GM12878 (cell line): ENCODE results near the gene SHPK. TPM values are rescaled to one million over a fixed set of nuclear protein-coding genes. Genes with fewer than 3 reads are reported as not detected.

Experiments
- ATAC-seq: fragments of 200-7000 bp; cut with Tn5 transposase; 3 replicates; pipeline ENCODE4 v1.9.1; 2020; ENCODE audit warnings: mild to moderate bottlenecking, moderate library complexity
- BruUV-seq: library from RNA; stranded (reverse); fragments of 400-500 nt; replicated peaks from 2 replicates; lab custom pipeline; 2021; lab: Mats Ljungman, UMichigan
- CTCF ChIA-PET: fragments of 300-600 bp; sonication (Branson Sonifier 250); formaldehyde crosslinking; extraction: SDS; loops from one replicate; lab custom pipeline; 2021; ENCODE audit warnings: inconsistent platforms; lab: Yijun Ruan, JAX
- POLR2A ChIA-PET: fragments of 350-600 bp; formaldehyde crosslinking; extraction: SDS; loops from one replicate; lab custom pipeline; 2021; ENCODE audit warnings: inconsistent platforms; lab: Charles Lee
- RAD21 ChIA-PET: fragments of 300-600 bp; sonication (Branson Sonifier 250); formaldehyde crosslinking; loops from one replicate; lab custom pipeline; 2023; ENCODE audit warnings: antibody characterized with exemption; ENCODE audit not compliant: unreplicated experiment; lab: Charles Lee
- SMC1A ChIA-PET: fragments of 300-600 bp; sonication (Branson Sonifier 250); formaldehyde crosslinking; loops from one replicate; lab custom pipeline; 2023; ENCODE audit not compliant: unreplicated experiment, uncharacterized antibody; lab: Charles Lee
- DNase-seq: peaks from one replicate; pipeline ENCODE4 v3.0.0-alpha.2; 2011; ENCODE audit warnings: low read depth, low spot score
- FAIRE-seq: peaks from 3 replicates; lab custom pipeline; 2011; peaks lifted over from hg19 to GRCh38; lab: Jason Lieb, UNC
- H2AFZ ChIP-seq: 2 replicates; pipeline ENCODE4 v1.6.0; 2011; ENCODE audit warnings: low read depth, low read length, control low read depth; ENCODE audit not compliant: control insufficient read depth
- H3K27ac ChIP-seq: 2 replicates; pipeline ENCODE4 v1.5.1; 2011; ENCODE audit warnings: control low read depth; ENCODE audit not compliant: control insufficient read depth, insufficient read depth
- H3K27me3 ChIP-seq, 2 experiments: replicated peaks in 1 of 2; 2 replicates each; pipeline versions ENCODE4 v1.6.0 to v1.6.1; 2011; ENCODE audit warnings: low read length in 1 of 2; ENCODE audit not compliant: control insufficient read depth in 2 of 2, insufficient read depth in 2 of 2
- H3K36me3 ChIP-seq, 2 experiments: 2 replicates each; pipeline ENCODE4 v1.5.1; 2011; ENCODE audit warnings: low read length in 1 of 2; ENCODE audit not compliant: control insufficient read depth in 2 of 2, insufficient read depth in 2 of 2
- H3K4me1 ChIP-seq: 2 replicates; pipeline ENCODE4 v1.6.1; 2011; ENCODE audit warnings: mild to moderate bottlenecking, low read length, moderate library complexity, mixed read lengths; ENCODE audit not compliant: control insufficient read depth, insufficient read depth
- H3K4me2 ChIP-seq: 2 replicates; pipeline ENCODE4 v1.6.0; 2011; ENCODE audit warnings: control low read depth; ENCODE audit not compliant: control insufficient read depth, insufficient read depth
- H3K4me3 ChIP-seq: fragments of 200-600 bp; sonication (generic); 2 replicates; pipeline ENCODE4 v1.5.1; 2016
- H3K79me2 ChIP-seq: 2 replicates; pipeline ENCODE4 v1.6.0; 2011; ENCODE audit warnings: low read length; ENCODE audit not compliant: control insufficient read depth, insufficient read depth
- H3K9ac ChIP-seq: 2 replicates; pipeline ENCODE4 v1.8.0; 2011; ENCODE audit warnings: low read length, control low read depth, mixed read lengths; ENCODE audit not compliant: control insufficient read depth, insufficient read depth
- H3K9me3 ChIP-seq: replicated peaks from 3 replicates; pipeline ENCODE4 v1.5.1; 2011; ENCODE audit warnings: mild to moderate bottlenecking, low read length; ENCODE audit not compliant: control insufficient read depth, insufficient read depth
- H4K20me1 ChIP-seq: 2 replicates; pipeline ENCODE4 v1.6.0; 2011; ENCODE audit not compliant: control insufficient read depth, insufficient read depth
- ATF7 ChIP-seq: fragments of 450-650 bp; IDR thresholded peaks from 2 replicates; pipeline ENCODE4 v1.6.1; 2016; ENCODE audit warnings: low read depth, mild to moderate bottlenecking
- CHD2 ChIP-seq: IDR thresholded peaks from 2 replicates; pipeline ENCODE4 v1.6.1; 2011; ENCODE audit warnings: low read depth, low read length, improper control_type of control experiment, borderline replicate concordance
- E4F1 ChIP-seq: fragments of 450-650 bp; IDR thresholded peaks from 2 replicates; pipeline ENCODE4 v1.6.1; 2018; ENCODE audit warnings: borderline replicate concordance, mild to moderate bottlenecking; ENCODE audit not compliant: partially characterized antibody
- EED ChIP-seq: sonication (generic); IDR thresholded peaks from 2 replicates; pipeline ENCODE4 v1.6.1; 2016; ENCODE audit warnings: antibody characterized with exemption, low read depth
- GATAD2B ChIP-seq: fragments of 450-650 bp; conservative IDR thresholded peaks from 2 replicates; pipeline ENCODE4 v1.6.1; 2017; ENCODE audit warnings: low read depth, mild to moderate bottlenecking, moderate library complexity
- HDGF ChIP-seq: fragments of 450-650 bp; IDR thresholded peaks from 2 replicates; pipeline ENCODE4 v1.6.1; 2016; ENCODE audit warnings: antibody characterized with exemption
- KLF5 ChIP-seq: fragments of 450-650 bp; IDR thresholded peaks from 2 replicates; pipeline ENCODE4 v1.6.1; 2014; ENCODE audit warnings: mild to moderate bottlenecking; ENCODE audit not compliant: partially characterized antibody
- MAX ChIP-seq: IDR thresholded peaks from 2 replicates; pipeline ENCODE4 v1.6.1; 2012; ENCODE audit warnings: low read depth, low read length, improper control_type of control experiment
- MEF2B ChIP-seq: fragments of 450-650 bp; IDR thresholded peaks from 2 replicates; pipeline ENCODE4 v1.6.1; 2018; ENCODE audit warnings: mild to moderate bottlenecking, moderate library complexity; ENCODE audit not compliant: partially characterized antibody, poor library complexity, severe bottlenecking
- PML ChIP-seq: IDR thresholded peaks from 2 replicates; pipeline ENCODE4 v1.6.1; 2012; ENCODE audit warnings: low read length, inconsistent platforms
- POLR2A ChIP-seq: IDR thresholded peaks from 2 replicates; pipeline ENCODE4 v1.6.1; 2011; ENCODE audit warnings: low read depth, mild to moderate bottlenecking, low read length
- RELA ChIP-seq: fragments of 450-650 bp; IDR thresholded peaks from 2 replicates; pipeline ENCODE4 v1.8.0; 2014; ENCODE audit warnings: borderline replicate concordance; ENCODE audit not compliant: partially characterized antibody
- SIN3A ChIP-seq: IDR thresholded peaks from 2 replicates; pipeline ENCODE4 v1.6.1; 2012; ENCODE audit warnings: low read depth, low read length, improper control_type of control experiment
- TAF1 ChIP-seq: IDR thresholded peaks from 2 replicates; pipeline ENCODE4 v1.6.1; 2011; ENCODE audit warnings: mild to moderate bottlenecking, low read depth, low read length, borderline replicate concordance
- TCF12 ChIP-seq: IDR thresholded peaks from 2 replicates; pipeline ENCODE4 v1.6.1; 2011; ENCODE audit warnings: low read depth, mild to moderate bottlenecking, low read length
- WGBS: methylation state at CpG from one replicate; pipeline ENCODE4 v1.1.6; 2016; ENCODE audit warnings: low lambda C conversion rate; ENCODE audit not compliant: insufficient replicate concordance, insufficient coverage; ENCODE audit errors: missing lambda C conversion rate; 5-methylcytosine and 5-hydroxymethylcytosine counted together
- in situ Hi-C: fragments of 300-500 bp; cut with MboI; formaldehyde crosslinking; loops from 9 replicates; pipeline ENCODE4 v1.14.3; 2018; ENCODE audit warnings: mixed read lengths
- intact Hi-C: fragments of 100-400 bp; cut with micrococcal nuclease; formaldehyde crosslinking; loops from one replicate; pipeline ENCODE4 v1.14.2; 2022; ENCODE audit not compliant: unreplicated experiment
- polyA plus RNA-seq, 11 experiments: library from polyadenylated mRNA; depleted of rRNA in 4 of 11; unstranded in 6 of 11; stranded (reverse) in 5 of 11; fragments of >200 nt; fragmentation: Nextera tagmentation in 4 of 11; fragmentation: Illumina TruSeq in 1 of 11; extraction: Ambion mirVana in 4 of 11; extraction: Trizol in 1 of 11; gene quantifications; 1 replicate in 1 of 11; 2 replicates in 10 of 11; pipeline versions ENCODE4 v1.2.1 to v1.2.3, GENCODE V29; 2011 to 2016; ENCODE audit warnings: inconsistent platforms in 2 of 11, missing spikeins in 2 of 11, low read depth in 1 of 11
- total RNA-seq, 4 experiments: library from RNA; depleted of rRNA in 3 of 4; stranded (reverse); fragments of >200 nt in 3 of 4; fragmentation: Illumina TruSeq in 1 of 4; extraction: Trizol in 1 of 4; gene quantifications; 2 replicates each; pipeline versions ENCODE4 v1.2.1 to v1.2.3, GENCODE V29; 2013 to 2021
- TF ChIP-seq, protein P1 (sequence below): IDR thresholded peaks from 2 replicates; pipeline ENCODE4 v1.6.1; 2011; ENCODE audit warnings: low read depth, mild to moderate bottlenecking, low read length, moderate library complexity, borderline replicate concordance; ENCODE audit errors: extremely low read depth

The SHPK gene
- total and polyA plus RNA-seq, 10 of the 15 experiments (the other 5 are each of a cell fraction or from before 2014, with no cell fraction given), result 1.7 to 16.6 (median 12.9) TPM

- no peaks in the 10 kb centered on the region for H4K20me1 ChIP-seq
- TSS peak; percentile 96 for BruUV-seq
- peak; percentile 59; the same call in 1 of the 2 replicates for TF ChIP-seq TAF1
- no peak for TF ChIP-seq HDGF
- peak; percentile 87 for TF ChIP-seq EED
- TF ChIP-seq PML, result 0 out of 2 replicates have a peak, but pooled peaks have one; percentile 49
- TF ChIP-seq ATF7, result peak; percentile 67
- TF ChIP-seq TCF12, result peak; percentile 100
- TF ChIP-seq SIN3A, result peak; percentile 82
- TF ChIP-seq CHD2, result peak; percentile 89; the same call in 1 of the 2 replicates
- TF ChIP-seq, protein P1, sequence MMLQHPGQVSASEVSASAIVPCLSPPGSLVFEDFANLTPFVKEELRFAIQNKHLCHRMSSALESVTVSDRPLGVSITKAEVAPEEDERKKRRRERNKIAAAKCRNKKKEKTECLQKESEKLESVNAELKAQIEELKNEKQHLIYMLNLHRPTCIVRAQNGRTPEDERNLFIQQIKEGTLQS, result no peak
- TF ChIP-seq KLF5, result peak; percentile 71
- peak; percentile 65 for TF ChIP-seq MAX
- peak; percentile 97 for TF ChIP-seq POLR2A
- TF ChIP-seq MEF2B, result no peak
- TF ChIP-seq GATAD2B, result 0 out of 2 replicates have a peak, but pooled peaks have one; percentile 71
- TF ChIP-seq E4F1, result peak; percentile 11
- peak; percentile 93 for TF ChIP-seq RELA
Observed at GRCh38 chr17:3558603-3559269, 77.3 kb downstream of the SHPK start.

More at GRCh38 chr17:3558603-3559269, 77.3 kb downstream of the SHPK start:
- Histone ChIP-seq H3K4me3 (peak overlapping the region; percentile 28; the same call in 1 of the 2 replicates), H3K27ac (peak overlapping the region; percentile 92), H3K79me2 (no peaks in the 10 kb centered on the region; the same call in none of the 2 replicates), H3K4me2 (peak overlapping the region; percentile 99), H3K4me1 (peaks cover 51% of the 10 kb centered on the region), H3K9me3 (no peaks in the 10 kb centered on the region), H3K36me3 (no peaks in the 10 kb centered on the region), H2AFZ (peak overlapping the region; percentile 88), H3K9ac (peak overlapping the region; percentile 83), H3K27me3 (no peaks in the 10 kb centered on the region)
- in situ Hi-C loops (no loop called here), intact Hi-C loops (loop anchor here (2.0 to 10.0 kb wide), 2 partner anchors 78 to 106 kb away; partner anchors contain the start of genes CTNS, EMC6, SHPK and TAX1BP3)
- ATAC-seq, result peak; percentile 74
- CTCF ChIA-PET, result interaction anchor here (0.7 to 1.2 kb wide), 5 partner anchors 24 to 180 kb away, joined by 3 to 5 read pairs (median 3); no protein-coding TSS in a partner anchor
- FAIRE-seq, result peak; percentile 98
- DNase-seq, result peak; percentile 87
- WGBS, result under 1% methylated on average over 25 of the region's 25 CpGs
- RAD21 ChIA-PET, result interaction anchor here (0.6 to 4.1 kb wide), 6 partner anchors 13 to 1337 kb away, joined by 3 to 26 read pairs (median 4); partner anchors contain the start of genes CTNS and SHPK
- SMC1A ChIA-PET, result interaction anchor here (0.8 to 1.3 kb wide), 3 partner anchors 44 to 1363 kb away, joined by 3 to 6 read pairs (median 4); partner anchors contain the start of genes CTNS and SHPK
- POLR2A ChIA-PET, result interaction anchor here (0.7 to 1.6 kb wide), 2 partner anchors 10 to 78 kb away, joined by 4 to 6 read pairs; partner anchors contain the start of genes CTNS and SHPK
